IMR-90 (cell line): ENCODE measurements around the gene WBP2NL. TPM values are rescaled to one million over a fixed set of nuclear protein-coding genes. Genes with fewer than 3 reads are reported as not detected.

Source experiments
- ATAC-seq: fragments of 200-7000 bp; cut with Tn5 transposase; 2 replicates; pipeline ENCODE4 v1.9.1; 2020; ENCODE audit warnings: low read depth, mild to moderate bottlenecking, moderate library complexity
- BruUV-seq: library from RNA; stranded (reverse); fragments of 400-500 nt; replicated peaks from 2 replicates; lab custom pipeline; 2021; lab: Mats Ljungman, UMichigan
- CTCF ChIA-PET: fragments of 300-600 bp; formaldehyde crosslinking; extraction: SDS; loops from one replicate; lab custom pipeline; 2021; ENCODE audit warnings: antibody characterized with exemption; lab: Yijun Ruan, JAX
- POLR2A ChIA-PET: fragments of 300-600 bp; sonication (Branson Sonifier 250); formaldehyde crosslinking; loops from one replicate; lab custom pipeline; 2022; ENCODE audit warnings: antibody characterized with exemption; ENCODE audit not compliant: unreplicated experiment; lab: Charles Lee
- DNase-seq: peaks from one replicate; pipeline ENCODE4 v3.0.0; 2013
- H2AFZ ChIP-seq: replicated peaks from 2 replicates; pipeline ENCODE3; 2013; ENCODE audit warnings: low read length, mild to moderate bottlenecking; ENCODE audit not compliant: poor library complexity
- H2AK5ac ChIP-seq: 2 replicates; pipeline ENCODE4 v1.6.1; 2013; ENCODE audit warnings: low read depth, low read length, inconsistent platforms
- H2AK9ac ChIP-seq: replicated peaks from 2 replicates; pipeline ENCODE3; 2013; ENCODE audit warnings: mild to moderate bottlenecking, low read depth, low read length, moderate library complexity; ENCODE audit not compliant: poor library complexity
- H2BK120ac ChIP-seq: 2 replicates; pipeline ENCODE4 v1.6.1; 2013; ENCODE audit warnings: low read depth, low read length, inconsistent platforms
- H2BK15ac ChIP-seq: 3 replicates; pipeline ENCODE4 v1.6.1; 2013; ENCODE audit warnings: low read depth, low read length, inconsistent platforms
- H2BK20ac ChIP-seq: 2 replicates; pipeline ENCODE4 v1.6.1; 2013; ENCODE audit warnings: low read depth, mild to moderate bottlenecking, inconsistent platforms, low read length, moderate library complexity
- H2BK5ac ChIP-seq: 2 replicates; pipeline ENCODE4 v1.6.1; 2013; ENCODE audit warnings: mild to moderate bottlenecking, low read depth, low read length, inconsistent platforms; ENCODE audit not compliant: poor library complexity, severe bottlenecking
- H3K14ac ChIP-seq: replicated peaks from 2 replicates; pipeline ENCODE4 v1.6.1; 2013; ENCODE audit warnings: low read depth, low read length, inconsistent platforms
- H3K18ac ChIP-seq: 2 replicates; pipeline ENCODE4 v1.6.1; 2013; ENCODE audit warnings: low read depth, low read length, control low read depth
- H3K23ac ChIP-seq: 2 replicates; pipeline ENCODE4 v1.6.1; 2013; ENCODE audit warnings: low read depth, low read length, inconsistent platforms
- H3K27ac ChIP-seq: 2 replicates; pipeline ENCODE4 v1.5.1; 2013; ENCODE audit warnings: mild to moderate bottlenecking, control low read depth, low read length; ENCODE audit not compliant: insufficient read depth
- H3K27me3 ChIP-seq: 2 replicates; pipeline ENCODE4 v1.6.1; 2013; ENCODE audit warnings: low read length; ENCODE audit not compliant: control insufficient read depth, insufficient read depth
- H3K36me3 ChIP-seq: 2 replicates; pipeline ENCODE4 v1.6.1; 2013; ENCODE audit warnings: low read length, mixed read lengths; ENCODE audit not compliant: control insufficient read depth, insufficient read depth
- H3K4ac ChIP-seq: 2 replicates; pipeline ENCODE4 v1.6.1; 2013; ENCODE audit warnings: low read depth, low read length, inconsistent platforms
- H3K4me1 ChIP-seq: 2 replicates; pipeline ENCODE4 v1.6.1; 2013; ENCODE audit warnings: low read length, mixed read lengths; ENCODE audit not compliant: control insufficient read depth, insufficient read depth
- H3K4me2 ChIP-seq: 2 replicates; pipeline ENCODE4 v1.6.1; 2013; ENCODE audit warnings: low read depth, mild to moderate bottlenecking, control low read depth, low read length, moderate library complexity
- H3K4me3 ChIP-seq: 2 replicates; pipeline ENCODE4 v1.5.1; 2013; ENCODE audit warnings: low read depth, mild to moderate bottlenecking, control low read depth, low read length, moderate library complexity; ENCODE audit not compliant: insufficient read depth
- H3K56ac ChIP-seq: 2 replicates; pipeline ENCODE4 v1.6.1; 2013; ENCODE audit warnings: low read length, inconsistent platforms; ENCODE audit not compliant: insufficient read depth; ENCODE audit errors: extremely low read depth
- H3K79me1 ChIP-seq, 2 experiments: 2 replicates each; pipeline ENCODE4 v1.6.1; 2013; ENCODE audit warnings: low read length in 2 of 2, inconsistent platforms in 1 of 2, low read depth in 1 of 2
- H3K9ac ChIP-seq: 2 replicates; pipeline ENCODE4 v1.6.1; 2013; ENCODE audit warnings: low read depth, low read length, control low read depth
- H3K9me1 ChIP-seq: 2 replicates; pipeline ENCODE4 v1.6.1; 2013; ENCODE audit warnings: low read length, inconsistent platforms; ENCODE audit not compliant: insufficient read depth
- H3K9me3 ChIP-seq: 2 replicates; pipeline ENCODE4 v1.6.1; 2013; ENCODE audit warnings: low read length; ENCODE audit not compliant: control insufficient read depth, insufficient read depth
- H4K20me1 ChIP-seq: 2 replicates; pipeline ENCODE4 v1.6.1; 2013; ENCODE audit warnings: low read length, inconsistent platforms; ENCODE audit not compliant: insufficient read depth
- H4K5ac ChIP-seq: 2 replicates; pipeline ENCODE4 v1.6.1; 2013; ENCODE audit warnings: mild to moderate bottlenecking, low read depth, low read length, control low read depth
- H4K8ac ChIP-seq, 2 experiments: 2 replicates each; pipeline ENCODE4 v1.6.1; 2013; ENCODE audit warnings: low read depth in 2 of 2, low read length in 2 of 2, control low read depth in 1 of 2, inconsistent platforms in 1 of 2
- H4K91ac ChIP-seq: 2 replicates; pipeline ENCODE4 v1.6.1; 2013; ENCODE audit warnings: low read depth, low read length, inconsistent platforms; ENCODE audit not compliant: insufficient read depth
- FOS ChIP-seq: fragments of 150-350 bp; IDR thresholded peaks from 2 replicates; pipeline ENCODE4 v1.6.1; 2016; ENCODE audit warnings: low read depth, low read length
- MXI1 ChIP-seq: IDR thresholded peaks from 2 replicates; pipeline ENCODE4 v1.6.1; 2012; ENCODE audit warnings: low read depth, mild to moderate bottlenecking, low read length, moderate library complexity, borderline replicate concordance
- POLR2A ChIP-seq: IDR thresholded peaks from 2 replicates; pipeline ENCODE4 v1.6.1; 2012; ENCODE audit warnings: mild to moderate bottlenecking, low read depth, low read length
- RAD21 ChIP-seq: IDR thresholded peaks from 2 replicates; pipeline ENCODE4 v1.6.1; 2012; ENCODE audit warnings: low read length, improper control_type of control experiment
- WGBS, 2 experiments: methylation state at CpG; one replicate each; pipeline versions ENCODE4 v1.1.5 to v1.1.7; 2013; ENCODE audit warnings: missing lambda C conversion rate in 2 of 2; ENCODE audit not compliant: insufficient read length in 1 of 2; ENCODE audit errors: extremely low coverage in 2 of 2; 5-methylcytosine and 5-hydroxymethylcytosine counted together
- dilution Hi-C: fragments of 300-500 bp; cut with HindIII; formaldehyde crosslinking; loops from one replicate; pipeline ENCODE4 v1.14.3; 2018; ENCODE audit warnings: low sequenced_read_pairs; ENCODE audit not compliant: unreplicated experiment
- in situ Hi-C: fragments of 300-500 bp; cut with MboI; formaldehyde crosslinking; loops from 3 replicates; pipeline ENCODE4 v1.14.3; 2019; ENCODE audit warnings: low sequenced_read_pairs, inconsistent platforms, mixed read lengths
- intact Hi-C: fragments of 100-400 bp; cut with micrococcal nuclease; formaldehyde crosslinking; loops from 2 replicates; pipeline ENCODE4 v1.10.0; 2022
- polyA plus RNA-seq, 3 experiments: library from polyadenylated mRNA; depleted of rRNA; stranded (reverse); fragments of >200 nt; gene quantifications; 2 replicates each; pipeline ENCODE4 v1.2.3, GENCODE V29; 2012; ENCODE audit warnings: low replicate concordance in 1 of 3
- total RNA-seq: library from RNA; depleted of rRNA; stranded (reverse); fragments of >200 nt; gene quantifications from 2 replicates; pipeline ENCODE4 v1.2.3, GENCODE V29; 2012
- TF ChIP-seq, protein P1 (sequence below): fragments of 150-350 bp; IDR thresholded peaks from 2 replicates; pipeline ENCODE4 v1.6.1; 2017; ENCODE audit warnings: mild to moderate bottlenecking, antibody characterized with exemption, low read length, low read depth

Gene WBP2NL
- total and polyA plus RNA-seq, 2 of the 4 experiments (the other 2 are of a cell fraction), result not detected

DNA sequence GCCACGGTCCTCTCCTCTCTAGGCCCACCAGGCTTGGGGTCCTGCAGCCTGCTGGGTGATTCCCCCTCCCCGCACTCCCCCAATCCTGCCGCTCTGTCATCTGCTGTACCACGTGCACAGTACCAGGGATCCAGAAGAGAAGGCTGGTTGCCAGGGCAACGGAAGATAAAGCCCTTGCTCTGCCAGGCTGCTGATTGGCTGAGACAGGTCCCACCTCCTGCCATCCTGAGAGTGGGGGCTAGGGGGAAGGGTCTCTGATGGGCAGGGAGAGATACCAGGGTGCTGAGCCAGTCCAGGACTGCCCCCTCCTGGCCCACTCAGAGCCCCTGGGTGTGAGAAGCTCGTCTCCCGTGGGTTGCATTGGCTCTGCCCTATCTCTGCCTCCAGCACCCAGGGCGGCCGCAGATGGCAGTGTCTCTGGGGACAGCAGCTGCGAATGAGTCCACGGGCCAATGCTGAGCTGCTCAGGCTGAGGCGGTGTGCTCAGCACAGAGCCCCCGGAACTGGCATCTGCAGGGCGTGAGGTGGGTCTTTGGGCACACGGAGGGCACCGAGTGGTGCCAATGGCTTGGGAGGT lies 46.6 kb upstream of the WBP2NL start, which contains the start of gene SMIM45:
Gene SMIM45 (plus strand): TSS at position 253 of the 577 bp plus-strand sequence.
- Histone ChIP-seq H2AFZ (no peak within 1 kb of the TSS), H3K9ac (no peak within 1 kb of the TSS), H4K5ac (no peak within 1 kb of the TSS), H2BK5ac (no peak within 1 kb of the TSS), H3K9me3 (no peaks in the 10 kb centered on the region), H2BK120ac (no peak within 1 kb of the TSS), H3K27ac (no peak within 1 kb of the TSS), H2AK9ac (peak within 1 kb of the TSS; percentile 16), H3K4me1 (no peaks in the 10 kb centered on the region), H2BK20ac (no peak within 1 kb of the TSS), H2AK5ac (no peak within 1 kb of the TSS), H3K14ac (no peak within 1 kb of the TSS), H4K8ac (no peak within 1 kb of the TSS), H3K4ac (no peak within 1 kb of the TSS), H2BK15ac (no peak within 1 kb of the TSS), H3K18ac (no peak within 1 kb of the TSS), H3K23ac (no peak within 1 kb of the TSS), H3K4me3 (no peak within 1 kb of the TSS), H4K91ac (no peak within 1 kb of the TSS), H3K9me1 (no peaks in the 10 kb centered on the region), H4K20me1 (no peaks in the 10 kb centered on the region; the same call in 1 of the 2 replicates), H3K36me3 (no peaks in the 10 kb centered on the region), H3K79me1 (no peaks in the 10 kb centered on the region), H3K56ac (no peak within 1 kb of the TSS), H3K4me2 (no peak within 1 kb of the TSS), H3K27me3 (no peaks in the 10 kb centered on the region)
- dilution Hi-C loops, result no loop called here
- CTCF ChIA-PET, result no interaction called here
- DNase-seq, result no peak
- in situ Hi-C loops, result no loop called here
- intact Hi-C loops, result no loop called here
- POLR2A ChIA-PET, result no interaction called here
- no peak; the same call in 1 of the 2 replicates for ATAC-seq
- no CpG with 5 or more reads among the region's 16 CpGs for WGBS, 2 experiments
- no TSS peak for BruUV-seq
- TF ChIP-seq MXI1, result no peak
- no peak for TF ChIP-seq POLR2A
- no peak for TF ChIP-seq FOS
- no peak for TF ChIP-seq RAD21
- TF ChIP-seq, protein P1, sequence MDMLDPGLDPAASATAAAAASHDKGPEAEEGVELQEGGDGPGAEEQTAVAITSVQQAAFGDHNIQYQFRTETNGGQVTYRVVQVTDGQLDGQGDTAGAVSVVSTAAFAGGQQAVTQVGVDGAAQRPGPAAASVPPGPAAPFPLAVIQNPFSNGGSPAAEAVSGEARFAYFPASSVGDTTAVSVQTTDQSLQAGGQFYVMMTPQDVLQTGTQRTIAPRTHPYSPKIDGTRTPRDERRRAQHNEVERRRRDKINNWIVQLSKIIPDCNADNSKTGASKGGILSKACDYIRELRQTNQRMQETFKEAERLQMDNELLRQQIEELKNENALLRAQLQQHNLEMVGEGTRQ, result peak; percentile 51
